NCI-H82 (cell line): ENCODE measurements around the gene MYO18A.
A peak's percentile ranks its signal among the peaks of the same experiment; 100 is the strongest.
"Not testable (repeated sequence)": the region's sequence is repeated elsewhere in the genome, so short reads cannot be mapped to it uniquely, and the experiment has no call there.

Source experiments
- DNase-seq: peaks from one replicate; lab custom pipeline; 2025; lab: John Stamatoyannopoulos, UW

Gene MYO18A

DNA sequence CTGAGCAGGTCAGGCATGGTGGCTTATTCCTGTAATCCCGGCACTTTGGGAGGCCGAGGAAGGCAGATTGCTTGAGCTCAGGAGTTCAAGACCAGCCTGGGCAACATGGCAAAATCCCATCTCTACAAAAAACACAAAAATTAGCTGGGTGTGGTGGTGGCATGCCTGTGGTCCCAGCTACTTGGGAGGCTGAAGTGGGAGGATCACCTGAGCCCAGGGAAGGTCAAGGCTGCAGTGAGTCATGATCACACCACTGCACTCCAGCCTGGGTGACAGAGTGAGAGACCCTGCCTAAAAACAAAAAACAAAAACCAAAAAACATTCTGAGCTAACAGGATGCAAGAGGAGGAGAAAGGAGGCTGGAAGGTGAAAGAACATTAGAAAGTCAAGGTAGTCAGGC lies 33.0 kb downstream of the MYO18A start:
- DNase-seq: not testable (repeated sequence)

DNA sequence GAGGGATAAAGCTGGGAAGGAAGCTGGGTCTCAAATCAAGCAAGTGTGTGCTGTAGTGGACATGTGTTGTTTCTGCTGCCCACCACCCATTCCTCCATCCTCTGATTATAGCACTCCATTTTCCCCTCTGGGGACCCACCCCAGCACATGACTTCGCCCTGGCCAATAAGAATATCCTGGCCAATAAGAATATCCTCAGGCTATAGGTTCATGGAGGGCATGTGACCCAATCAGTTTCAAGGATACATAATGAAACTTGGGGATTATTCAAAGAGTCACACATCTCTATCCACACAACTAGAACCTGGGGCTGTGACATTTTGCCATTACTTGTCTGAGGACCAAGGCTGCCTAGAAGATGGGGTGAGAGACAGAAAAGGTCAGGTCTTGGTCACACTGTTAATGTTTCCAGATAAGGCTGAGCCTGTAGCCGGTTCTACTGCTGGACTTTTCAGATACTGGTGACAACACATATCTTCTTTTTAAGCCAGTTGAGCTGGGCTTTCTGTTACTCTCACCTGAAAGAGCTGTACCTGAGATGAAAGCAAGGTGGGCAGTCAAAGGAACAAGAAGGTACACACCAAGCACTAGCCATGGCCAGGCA lies 33.7 kb downstream of the MYO18A start:
- no peak for DNase-seq

DNA sequence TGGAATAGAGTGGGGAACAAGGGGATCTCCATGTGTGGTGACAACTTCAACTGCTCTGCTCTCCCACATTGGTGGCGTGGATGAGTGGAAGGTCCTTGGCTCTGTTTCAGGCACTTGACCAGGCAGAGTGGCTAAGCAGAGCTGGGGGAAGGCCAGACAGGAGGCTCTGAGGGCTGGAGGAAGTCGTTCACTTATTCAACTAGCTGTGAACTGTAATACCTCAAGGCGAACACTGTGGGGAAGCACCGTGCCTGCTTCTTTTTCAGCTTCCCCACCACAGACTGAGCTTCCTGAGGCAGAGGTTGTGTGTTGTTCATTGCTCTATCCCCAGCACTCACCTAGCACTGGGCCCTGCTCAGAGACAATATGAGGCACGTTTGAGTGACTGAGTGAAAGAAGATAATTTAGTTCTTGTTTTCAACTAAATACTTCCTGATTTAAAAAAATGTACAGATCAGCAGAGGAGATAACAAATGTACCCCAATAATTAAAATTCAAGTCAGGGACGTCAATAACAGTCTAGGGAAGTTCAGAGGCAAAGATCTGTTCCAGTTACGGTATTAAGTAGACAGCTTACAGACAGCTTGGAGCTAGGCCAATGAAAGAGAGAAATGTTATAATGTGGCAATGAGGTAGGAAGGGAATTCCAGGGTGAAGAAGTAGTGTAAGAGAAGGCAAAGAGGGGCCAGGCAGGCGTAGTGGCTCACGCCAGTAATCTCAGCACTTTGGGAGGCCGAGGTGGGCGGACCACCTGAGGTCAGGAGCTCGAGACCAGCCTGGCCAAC lies 34.7 kb downstream of the MYO18A start:
- peak; percentile 89 for DNase-seq

- DNase-seq: peak; percentile 92
These were observed 36.3 kb downstream of the MYO18A start for GRCh38 chr17:29143894-29144293.

DNA sequence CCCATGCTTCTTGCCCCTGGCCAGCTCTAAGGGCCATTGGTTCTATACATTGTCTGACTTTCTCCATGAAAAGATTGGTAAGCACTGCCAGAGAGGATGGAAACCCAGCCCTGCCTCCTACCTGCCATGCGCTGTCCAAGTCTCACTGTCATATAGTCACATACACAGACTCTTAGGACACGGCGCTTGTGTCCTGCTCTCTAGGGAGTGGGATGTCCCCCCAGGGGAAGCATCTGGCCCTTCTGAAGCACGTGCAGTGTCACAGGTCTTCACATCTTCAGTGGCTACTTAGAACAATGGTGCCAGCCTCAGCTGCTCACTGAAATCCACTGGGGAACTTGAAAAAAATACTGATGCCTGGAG lies 38.7 kb downstream of the MYO18A start:
- no peak for DNase-seq

DNA sequence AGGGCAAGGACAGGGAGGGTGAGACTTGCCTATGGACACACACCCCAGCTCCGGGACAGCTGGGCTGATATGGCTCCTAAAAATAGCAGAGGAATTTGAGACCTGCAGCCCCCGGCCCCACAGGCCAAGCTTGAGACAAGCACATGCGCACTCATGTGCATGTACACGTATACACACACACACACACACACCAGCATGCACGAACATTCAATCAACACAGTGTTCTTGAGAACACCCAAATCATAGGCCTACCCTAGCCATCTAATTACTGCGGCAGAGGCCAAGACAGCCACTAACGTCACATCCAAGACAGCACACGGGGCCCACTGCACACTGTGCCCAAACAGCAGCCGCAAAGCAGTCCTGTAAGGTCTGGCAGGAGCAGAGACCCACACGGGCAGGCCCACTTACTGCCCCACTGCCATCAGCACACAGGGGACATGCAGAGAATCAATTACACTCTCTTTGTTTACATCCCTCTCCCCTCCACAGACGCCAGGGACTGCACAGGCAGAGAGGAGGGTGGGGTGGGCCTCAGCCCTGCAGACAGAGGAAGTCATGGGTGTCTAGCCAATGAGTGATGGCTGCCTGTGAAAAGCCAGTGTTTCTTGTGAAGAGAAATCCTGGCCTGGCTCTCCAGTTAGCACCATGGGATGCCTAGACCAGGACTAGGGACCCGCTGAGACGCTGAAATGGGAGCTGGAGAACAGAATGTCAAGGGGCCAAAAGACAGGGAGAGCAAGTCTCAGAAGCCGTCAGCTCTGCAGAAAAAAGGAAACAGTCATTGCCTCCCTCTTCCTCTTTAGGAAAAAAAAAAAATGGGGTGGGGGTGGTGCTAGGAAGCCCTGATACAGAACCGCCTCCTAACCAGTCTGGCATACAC lies 39.3 kb downstream of the MYO18A start:
- peak; percentile 42 for DNase-seq

DNA sequence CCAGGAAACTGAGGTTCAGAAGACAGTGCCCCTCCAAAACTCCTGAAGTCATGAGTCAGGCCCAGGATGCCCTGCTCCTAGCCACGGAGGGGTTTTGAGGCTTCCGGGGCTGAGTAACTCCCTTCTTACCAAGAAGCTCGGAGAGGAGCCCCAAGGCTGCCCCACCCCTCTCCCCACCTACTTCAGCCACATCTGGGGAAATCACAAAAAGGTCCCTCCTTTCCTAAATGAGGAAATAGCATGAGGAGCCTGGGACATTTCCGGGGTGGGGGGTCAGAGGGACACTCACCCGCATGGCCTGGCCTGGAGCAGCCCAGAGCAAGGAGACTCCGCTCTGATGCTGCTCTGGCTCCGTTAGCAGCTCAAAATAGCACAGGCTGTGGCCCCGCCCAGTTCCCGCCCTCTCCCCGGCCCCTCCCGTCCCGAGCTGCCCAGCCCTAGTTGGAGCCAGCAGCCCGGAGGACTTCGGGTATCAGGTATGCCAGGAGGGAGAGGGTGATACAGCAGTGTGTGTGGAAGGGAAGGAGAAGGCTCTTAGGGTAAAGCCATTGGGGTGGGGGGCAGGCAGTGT lies 40.1 kb downstream of the MYO18A start:
- DNase-seq: peak; percentile 77

DNA sequence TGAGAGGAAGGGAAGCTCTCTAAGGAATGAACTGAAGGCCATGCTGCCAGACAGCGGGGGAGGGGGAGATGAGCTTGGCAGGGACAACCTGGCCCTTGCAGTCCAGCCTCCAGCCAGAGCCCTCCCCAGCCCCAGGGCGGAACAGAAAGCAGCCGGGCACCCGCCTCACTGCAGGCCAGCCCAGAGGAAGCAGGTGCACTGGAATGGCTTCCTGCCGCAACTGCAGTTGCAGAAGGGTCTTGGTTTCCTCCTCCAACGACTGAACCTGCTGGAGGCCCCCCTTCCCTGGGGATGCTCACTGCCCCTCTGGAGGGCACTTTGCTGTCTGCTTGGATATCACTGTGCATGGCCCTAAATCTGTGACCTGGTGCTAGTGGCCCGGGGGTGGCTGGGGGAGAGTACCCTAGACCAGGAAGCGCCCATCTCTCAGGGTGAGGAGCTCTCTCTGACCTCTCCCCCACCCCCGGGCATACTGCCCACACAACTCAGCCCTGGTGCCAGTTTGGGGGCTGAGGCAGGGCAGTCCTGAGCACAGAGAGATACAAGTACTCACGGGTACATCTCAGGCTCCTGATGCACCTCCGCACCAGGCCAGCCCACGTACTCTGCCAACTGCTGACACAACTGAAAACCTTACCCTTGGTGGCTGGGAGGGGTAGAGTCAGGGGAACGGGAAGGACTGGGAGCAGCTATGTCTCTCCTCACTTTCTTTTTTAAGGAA lies 41.1 kb downstream of the MYO18A start:
- DNase-seq: no peak

DNA sequence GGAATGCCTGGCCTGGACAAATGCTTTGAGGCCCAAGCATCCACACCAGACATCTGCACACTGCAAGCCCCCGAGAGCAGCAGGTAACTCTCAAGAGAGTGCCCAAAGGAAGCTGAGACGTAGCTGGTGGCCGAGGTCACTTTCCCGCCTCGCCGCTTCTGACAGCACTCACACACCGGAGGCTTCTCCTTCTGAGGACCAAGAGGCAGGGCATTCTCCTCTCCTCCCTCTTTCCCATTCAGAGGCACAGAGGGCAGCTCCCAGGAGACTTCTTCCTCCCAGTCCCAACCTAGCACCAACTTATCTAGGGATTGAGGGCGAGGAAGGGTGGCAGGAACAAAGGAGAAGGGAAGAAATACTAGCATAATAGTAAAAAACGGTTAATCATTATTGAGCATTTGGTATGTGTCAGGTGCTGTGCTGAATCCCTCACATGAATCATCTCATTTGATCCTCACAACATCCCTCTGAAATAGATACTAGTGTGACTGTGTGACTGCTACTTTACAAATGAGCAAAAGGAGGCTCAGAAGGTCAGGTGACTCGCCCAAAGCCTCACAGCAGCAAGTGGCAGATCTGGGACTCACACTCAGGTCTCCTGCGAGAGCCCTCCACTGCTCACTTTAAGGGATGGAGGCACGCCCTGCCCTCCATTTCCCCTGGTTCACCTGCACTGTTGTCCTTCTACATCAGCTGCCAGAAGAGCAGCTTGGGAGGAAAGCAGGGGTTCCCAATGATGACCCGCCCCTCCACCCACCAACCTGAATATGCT lies 41.8 kb downstream of the MYO18A start:
- DNase-seq: no peak

DNA sequence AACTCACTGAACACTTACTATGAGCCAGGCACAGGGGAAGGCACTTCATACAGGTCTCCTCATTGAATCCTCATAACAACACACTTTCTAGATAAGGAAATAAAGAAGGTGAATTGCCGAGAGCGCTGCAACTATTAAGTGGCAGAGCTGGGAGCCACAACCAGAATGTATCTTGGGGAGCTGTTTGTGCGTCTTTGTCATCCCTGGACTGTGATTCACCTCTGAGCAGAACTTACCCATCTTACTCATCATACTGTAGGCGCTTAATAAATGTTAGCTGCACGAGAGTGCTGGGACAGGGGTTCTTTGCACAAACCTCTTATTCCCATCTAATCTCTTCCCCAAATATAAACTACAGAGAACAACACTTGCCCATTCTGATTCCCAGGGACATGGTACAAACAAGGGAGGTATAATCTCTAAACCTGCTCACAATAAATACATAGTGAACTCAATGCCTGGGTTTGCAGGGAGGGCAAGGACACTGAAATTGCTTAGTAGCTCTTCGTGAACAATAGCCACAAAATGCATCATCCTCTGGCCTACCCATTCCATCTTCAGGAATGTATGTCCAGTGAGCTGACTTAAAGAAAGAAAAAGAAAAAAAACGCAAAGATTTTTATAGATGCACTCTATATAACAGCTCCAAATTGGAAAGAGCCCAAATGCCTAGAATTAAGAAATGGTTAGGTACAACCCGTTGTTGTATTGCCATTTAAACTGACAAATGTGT lies 43.0 kb downstream of the MYO18A start:
- DNase-seq: no peak

DNA sequence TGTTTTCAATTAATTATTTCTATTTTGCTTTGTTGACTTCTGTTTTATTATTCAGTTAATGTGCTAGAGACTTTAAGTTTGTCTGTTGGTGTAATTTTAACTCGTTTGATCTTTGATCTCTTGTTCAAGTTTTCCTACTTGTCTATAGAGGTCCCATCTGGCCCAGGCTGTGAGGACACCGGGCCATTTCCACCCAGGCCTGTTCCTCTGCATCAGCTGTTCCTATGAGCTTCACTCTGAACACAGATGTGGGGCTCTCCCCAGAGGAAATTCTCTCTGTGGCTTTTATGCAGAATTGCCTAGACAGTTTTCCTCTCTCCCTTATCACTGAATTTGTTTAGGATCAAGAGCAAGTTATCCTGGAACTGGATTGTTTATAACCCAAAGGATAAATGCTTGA lies 44.7 kb downstream of the MYO18A start:
- DNase-seq: no peak

- DNase-seq: no peak
These were observed 47.0 kb downstream of the MYO18A start for GRCh38 chr17:29133121-29133713.

DNA sequence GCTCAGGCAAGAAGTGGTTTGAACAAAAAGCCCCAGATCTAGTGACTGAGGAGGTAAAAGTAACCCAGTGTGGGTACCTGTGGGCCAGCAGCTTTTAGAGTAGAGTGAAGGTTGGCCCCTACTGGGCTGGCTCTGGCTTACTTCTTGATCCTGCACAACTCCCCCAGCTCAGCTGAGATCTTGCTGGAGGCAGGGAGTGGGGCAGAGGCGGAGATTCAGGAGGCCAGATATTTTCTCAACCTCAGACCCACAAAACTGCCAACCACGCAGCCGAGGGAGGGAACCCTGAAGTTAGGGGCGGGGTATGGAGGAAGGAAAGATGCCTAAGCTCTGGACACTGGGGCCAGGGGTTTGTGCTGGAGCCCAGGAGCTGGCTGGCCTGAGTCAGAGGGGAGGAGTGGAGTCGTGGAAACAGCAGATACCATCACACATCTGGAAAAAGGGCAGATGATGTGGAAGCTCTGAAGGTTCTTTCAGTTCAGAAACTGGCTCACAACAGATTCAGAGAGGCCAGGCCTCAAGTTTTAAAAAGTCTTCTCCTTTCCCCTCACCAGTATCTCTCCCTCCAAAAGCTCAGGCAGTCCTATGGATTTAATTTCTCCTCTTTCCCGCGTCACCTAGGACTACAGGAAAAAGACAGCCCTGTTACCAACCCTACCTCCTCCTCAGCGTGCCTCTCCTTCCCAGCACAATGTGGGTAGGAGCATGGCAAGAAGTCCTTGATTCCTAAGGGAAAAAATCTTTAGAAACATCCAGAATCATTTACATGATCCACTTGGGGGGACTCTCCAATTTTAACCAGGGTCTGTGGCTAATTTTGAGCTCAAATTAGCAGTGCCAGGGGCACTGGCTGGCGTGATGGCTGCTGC lies 48.1 kb downstream of the MYO18A start:
- no peak for DNase-seq

DNA sequence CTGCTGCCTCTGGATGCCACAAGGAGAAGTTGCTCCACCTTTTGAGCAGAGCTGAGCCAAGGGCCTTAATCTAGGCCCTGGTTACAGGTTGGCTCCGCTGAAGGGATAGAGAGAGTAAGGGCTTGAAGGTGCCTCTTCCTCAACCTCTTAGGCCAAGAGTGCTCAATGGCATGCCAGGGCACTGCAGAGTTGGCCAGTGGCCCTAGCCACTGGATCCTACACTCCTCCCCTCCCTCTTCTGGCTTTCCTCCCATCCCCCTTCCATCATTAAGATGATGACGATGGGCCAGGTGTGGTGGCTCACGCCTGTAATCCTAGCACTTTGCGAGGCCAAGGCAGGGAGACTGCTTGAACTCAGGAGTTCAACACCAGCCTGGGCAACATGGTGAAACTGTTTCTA lies 50.5 kb downstream of the MYO18A start:
- no peak for DNase-seq

GRCh38 chr17:29127840-29128239 lies 52.4 kb downstream of the MYO18A start:
- DNase-seq: no peak

GRCh38 chr17:29126268-29126930 lies 53.8 kb downstream of the MYO18A start:
- DNase-seq: no peak

DNA sequence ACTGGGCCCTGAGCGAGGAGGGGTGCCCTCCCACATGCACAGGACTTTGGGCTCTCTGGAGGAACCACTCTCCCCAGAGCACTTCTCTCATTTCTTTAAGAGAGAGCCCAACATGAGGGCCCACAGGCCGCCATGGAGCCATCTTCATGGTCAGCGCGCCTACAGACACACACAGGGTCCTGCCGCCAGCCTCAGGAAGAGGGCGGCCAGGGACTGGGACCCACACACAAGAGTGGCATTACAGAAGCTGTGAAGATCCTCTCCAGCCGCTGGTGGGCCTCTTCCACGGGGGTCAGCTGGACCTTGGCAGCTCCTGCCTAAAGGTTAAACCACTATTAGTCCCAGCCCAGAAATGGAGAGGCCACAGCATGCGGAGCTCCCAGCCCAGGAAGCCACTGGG lies 54.5 kb downstream of the MYO18A start:
- no peak for DNase-seq

DNA sequence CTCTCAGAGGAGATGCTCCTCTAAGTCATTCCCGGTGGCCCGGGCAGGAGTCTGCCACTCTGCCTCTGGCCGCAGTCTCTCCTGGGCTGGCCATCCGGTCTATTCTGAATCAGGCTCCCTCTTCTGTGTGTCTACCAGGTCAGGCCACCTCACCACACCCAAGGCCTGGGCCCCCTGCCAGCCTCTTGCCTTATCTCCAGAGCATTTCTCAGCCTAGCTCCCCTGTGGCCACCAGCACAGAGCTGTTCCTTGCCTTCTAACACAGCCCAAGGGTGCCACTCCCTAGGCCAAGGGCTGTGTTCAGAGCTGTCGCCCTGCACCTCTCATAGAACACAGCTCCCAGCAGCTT lies 55.3 kb downstream of the MYO18A start:
- DNase-seq: no peak
